ENCODE data around the gene PRDM16.
"Not testable (repeated sequence)": the region's sequence is repeated elsewhere in the genome, so short reads cannot be mapped to it uniquely, and the experiment has no call there.

Gene PRDM16

DNA sequence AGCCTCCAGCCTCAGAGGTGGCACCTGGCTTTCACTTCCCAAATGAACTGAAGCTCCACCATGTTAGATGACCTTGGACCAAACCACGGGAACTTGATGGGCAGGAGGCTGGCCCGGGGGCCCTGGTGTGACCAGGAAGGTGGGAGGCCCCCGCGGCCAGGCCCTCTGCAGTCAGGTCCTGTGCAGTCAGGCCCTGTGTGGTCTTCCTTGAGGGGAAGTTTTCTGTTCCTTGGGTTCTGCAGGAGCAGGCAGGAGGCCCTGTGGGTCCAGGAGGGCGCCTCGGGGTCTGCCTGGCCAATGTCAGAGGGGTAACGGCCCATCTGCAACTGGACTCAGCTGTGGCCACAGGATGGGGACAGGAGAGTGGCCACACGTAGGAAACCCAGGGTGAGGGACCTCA is 13.0 kb downstream of the PRDM16 start:
- no peak for DNase-seq (ENCODE audit: low read depth in 2 of 2)

DNA sequence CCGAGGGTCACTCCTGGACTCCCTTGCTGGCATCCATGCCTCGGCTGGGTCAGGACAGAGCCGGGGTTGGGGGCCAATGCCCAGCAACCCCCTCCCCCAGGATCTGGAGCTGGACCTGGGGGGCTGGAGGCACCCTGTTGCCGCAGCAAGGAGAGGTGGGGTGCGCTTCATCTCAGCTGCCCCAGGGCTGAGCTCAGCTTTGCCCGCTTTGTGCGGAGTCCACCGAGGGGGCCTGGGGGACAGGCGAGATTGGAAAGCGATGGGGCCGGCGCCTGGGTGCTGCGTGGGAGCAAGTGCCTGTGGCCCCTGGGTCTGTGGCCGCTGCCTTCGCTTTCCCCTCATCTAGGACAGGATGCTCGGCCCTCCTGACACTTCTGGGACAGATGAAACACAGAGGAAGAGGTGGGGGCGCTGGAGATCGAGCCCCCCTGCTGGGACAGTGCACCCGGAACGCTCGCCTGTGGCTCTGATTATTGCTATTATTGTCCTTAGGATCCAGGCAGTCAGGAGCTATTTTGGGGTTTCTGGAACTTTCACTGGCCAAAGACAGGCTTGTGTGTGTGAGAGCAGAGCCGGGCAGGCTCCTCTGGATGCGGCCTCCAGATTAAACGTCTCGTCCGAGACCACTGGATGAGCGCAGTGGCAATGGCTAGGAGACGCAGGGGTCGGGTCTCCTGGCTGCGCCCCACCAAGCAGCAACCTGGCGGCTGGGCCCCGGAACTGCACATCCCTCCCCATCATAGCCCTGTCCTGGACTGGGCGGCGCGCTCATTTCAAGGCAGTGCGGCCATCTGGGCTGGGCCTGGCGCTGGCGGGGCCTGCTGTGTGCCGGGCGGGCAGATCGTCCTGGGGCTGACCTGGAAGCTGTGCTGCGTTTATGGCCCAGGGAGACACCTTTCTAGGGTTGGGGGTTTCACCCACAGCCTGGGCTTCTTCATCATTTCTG is 13.8 kb downstream of the PRDM16 start:
- DNase-seq (ENCODE audit: low read depth in 2 of 2) = no peak

DNA sequence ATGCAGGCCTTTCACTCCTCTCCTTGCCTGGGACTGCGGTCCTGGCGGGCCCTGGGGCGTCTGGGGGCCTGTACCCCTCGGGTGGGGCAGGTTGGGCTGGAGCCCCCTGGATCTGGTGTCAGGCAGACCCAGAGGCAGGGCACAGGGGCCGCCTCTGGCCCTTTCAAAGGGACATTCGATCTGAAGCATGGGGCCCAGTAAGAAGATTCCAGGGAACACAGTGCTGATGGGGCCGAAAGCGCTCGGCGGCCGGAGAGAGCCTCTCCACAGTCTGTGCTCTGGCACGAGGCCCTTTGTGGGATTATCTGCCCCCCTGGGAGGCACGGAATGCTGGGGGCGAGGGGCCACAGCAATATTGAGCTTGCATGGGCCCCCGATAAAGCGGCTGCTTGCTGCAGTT is 15.2 kb downstream of the PRDM16 start:
- no peak for DNase-seq (ENCODE audit: low read depth in 2 of 2)

DNA sequence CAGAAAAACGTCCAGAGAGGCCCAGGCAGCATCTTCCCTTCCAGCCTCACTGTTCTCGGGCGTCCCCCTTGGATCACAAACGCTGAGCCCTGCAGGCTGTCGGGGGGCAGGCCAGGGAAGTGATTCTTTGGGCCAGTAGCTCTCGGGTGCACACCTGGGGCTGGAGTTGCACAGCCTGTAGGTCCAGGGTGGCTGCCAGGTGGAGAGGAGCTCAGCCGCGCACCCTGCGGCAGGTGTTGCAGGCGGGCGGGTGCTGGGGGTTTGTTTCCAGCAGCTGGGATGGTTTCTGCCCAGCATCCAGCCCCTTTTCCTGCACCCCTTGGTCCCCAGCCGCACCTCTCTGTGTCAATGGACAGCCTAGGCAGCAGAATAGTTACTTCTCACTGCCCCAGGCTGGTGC is 15.7 kb downstream of the PRDM16 start:
- DNase-seq (ENCODE audit: low read depth in 2 of 2) = no peak

DNA sequence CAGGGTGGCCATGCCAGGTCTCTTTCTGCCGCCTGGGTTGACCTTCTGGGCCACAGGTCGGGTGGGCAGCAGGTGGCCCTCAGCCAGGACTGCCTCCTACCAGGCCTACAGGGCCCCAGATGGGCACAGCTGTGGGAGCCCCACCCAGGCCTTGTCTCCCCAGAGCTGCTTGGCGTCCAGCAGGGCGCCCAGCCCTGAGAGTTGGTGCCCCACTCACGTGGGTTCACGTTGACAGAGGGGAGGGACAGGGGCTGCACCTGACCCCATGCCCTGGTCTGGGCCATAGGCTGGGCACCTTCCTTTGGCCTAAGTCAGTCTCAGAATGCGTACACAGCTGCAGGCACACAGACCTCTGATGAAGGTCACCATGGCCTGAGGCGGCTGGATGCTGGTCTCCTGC is 16.7 kb downstream of the PRDM16 start:
- DNase-seq (ENCODE audit: low read depth in 2 of 2) = no peak

DNA sequence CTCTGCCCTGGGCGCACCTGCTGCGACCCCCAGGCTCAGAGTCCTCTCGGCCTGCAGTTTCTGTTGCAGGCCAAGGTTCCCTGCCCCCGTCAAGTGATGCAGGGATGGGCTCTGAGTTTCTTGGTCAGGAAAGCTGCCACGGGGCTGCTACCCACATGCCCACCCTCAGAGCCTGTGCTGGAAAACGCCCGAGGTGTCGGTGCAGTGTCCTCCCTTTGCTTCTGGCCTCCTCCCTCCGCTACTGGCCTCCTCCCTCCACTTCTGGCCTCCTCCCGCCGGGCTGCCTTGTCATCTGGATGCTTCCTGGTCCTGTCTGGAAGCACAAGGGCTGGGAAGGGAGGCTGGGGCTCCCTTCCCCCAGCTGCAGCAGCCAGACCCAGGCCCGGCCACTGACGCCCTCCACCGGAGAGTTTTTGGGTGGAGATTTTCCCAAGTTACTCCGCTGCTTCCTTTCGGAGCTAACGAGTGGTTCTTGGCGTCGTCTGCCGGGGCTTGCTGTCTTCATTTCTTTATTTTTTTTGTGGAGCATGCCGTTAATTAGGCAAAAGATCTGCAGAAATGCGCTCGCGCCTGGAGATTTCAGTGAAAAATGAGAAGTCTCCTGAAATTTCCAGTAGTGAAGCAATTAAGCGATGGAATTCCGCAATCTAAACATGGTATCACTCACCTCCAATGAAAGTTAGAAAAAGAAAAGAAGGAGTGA is 17.4 kb downstream of the PRDM16 start:
- no peak for DNase-seq (ENCODE audit: low read depth in 2 of 2)

DNA sequence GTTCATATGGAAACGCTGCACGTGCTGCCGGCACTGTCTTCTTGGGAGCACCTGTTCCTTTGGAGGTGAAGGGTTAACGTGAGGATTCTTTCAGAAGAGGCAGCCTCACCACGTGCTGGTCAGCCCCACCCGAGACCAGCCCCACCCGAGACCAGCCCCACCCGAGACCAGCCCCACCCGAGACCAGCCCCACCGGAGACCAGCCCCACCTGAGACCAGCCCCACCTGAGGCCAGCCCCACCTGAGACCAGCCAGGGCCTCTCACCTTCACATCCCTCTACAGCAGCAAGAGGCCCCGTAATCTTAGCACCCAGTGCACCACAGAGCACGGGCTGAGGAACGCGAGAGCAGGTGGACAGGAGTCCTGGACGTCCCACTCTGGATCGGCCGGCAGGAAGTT is 18.0 kb downstream of the PRDM16 start:
- no peak for DNase-seq (ENCODE audit: low read depth in 2 of 2)

DNA sequence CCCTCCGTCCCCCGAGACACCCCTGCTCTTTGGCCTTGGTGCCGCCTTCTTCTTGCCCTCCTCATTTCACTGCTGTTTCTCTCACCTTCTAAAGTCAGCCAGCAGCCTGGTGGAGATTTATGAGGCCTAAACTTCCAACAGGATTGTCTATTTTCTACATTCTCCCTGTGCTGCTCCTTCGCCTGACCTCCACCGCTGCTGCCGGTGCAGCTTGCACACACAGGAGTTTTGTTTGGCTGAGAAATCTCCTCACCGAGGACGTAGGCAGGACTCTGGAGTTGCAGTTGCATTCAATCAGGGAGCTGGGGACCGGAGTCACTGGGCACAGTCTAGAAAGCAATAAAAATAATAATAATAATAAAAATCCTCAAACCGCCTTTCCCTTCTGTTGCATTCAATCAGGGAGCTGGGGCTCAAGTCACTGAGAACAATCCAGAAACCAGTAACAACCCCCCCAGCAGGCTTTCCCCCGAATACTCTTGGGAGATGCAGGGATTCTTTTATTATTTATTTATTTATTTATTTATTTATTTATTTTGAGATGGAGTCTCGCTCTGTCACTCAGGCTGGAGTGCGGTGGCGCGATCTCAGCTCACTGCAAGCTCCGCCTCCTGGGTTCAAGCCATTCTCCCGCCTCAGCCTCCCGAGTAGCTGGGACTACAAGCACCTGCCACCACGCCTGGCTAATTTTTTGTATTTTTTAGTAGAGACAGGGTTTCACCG is 19.1 kb downstream of the PRDM16 start:
- DNase-seq (ENCODE audit: low read depth in 2 of 2) = not testable (repeated sequence)

DNA sequence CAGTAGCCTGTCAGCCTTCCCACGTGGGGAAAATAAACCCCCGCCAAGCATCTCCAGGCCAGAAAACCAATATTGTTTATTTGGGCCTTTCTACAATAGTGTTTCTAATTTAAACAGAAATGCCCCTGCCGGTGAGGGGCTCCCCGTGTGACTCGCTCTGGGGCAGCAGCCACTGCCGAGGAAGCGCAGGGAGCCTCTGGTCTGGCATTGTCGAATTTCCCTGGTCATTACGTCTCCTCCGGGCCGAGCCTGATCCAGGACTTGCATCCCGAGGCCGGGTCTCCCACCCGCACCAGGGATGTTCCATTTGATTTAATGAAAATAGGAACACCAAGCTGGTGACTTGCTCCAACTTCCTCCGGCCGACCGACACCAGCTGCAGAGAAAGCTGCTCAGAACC is 20.5 kb downstream of the PRDM16 start:
- DNase-seq (ENCODE audit: low read depth in 2 of 2) = no peak

DNA sequence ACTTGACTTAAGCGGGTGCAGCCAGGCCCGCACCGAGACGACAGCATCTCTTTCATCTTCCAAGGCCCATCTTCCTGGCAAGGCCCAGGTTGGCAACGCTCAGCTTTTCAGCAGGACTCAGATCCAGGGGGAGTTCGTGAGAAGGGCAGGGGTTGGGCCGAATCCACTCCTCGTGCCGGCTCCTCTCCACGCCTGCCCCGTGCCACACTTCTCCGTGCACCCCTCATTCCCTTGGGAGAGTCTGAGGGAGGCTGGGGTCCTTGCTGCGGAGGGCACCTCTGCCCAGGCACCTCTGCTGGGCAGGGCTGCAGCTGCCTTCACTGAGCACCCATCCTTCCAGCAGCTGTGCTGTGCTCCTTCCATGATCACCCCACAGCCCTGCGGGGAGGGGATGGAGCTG is 22.3 kb downstream of the PRDM16 start:
- no peak for DNase-seq (ENCODE audit: low read depth in 2 of 2)

DNA sequence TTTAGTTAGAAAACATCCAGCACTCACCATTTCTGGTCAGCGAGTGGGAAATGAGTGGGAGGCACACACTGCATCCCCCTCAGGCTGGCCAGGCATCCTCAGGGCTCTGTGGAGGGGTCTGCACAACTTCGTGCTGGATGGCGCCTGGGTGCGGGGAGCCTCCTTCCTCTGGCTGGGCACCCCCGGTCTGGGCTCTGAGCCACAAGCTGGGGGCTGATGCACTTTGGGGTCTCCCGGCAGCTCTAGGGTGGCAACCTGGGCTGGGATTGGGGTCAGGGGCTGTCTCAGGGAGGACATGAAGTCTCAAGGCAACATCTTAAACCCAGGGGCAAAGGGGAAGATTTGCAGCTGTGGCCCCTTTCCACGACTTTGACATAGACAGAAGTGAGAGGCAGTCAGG is 23.5 kb downstream of the PRDM16 start:
- no peak for DNase-seq (ENCODE audit: low read depth in 2 of 2)

DNA sequence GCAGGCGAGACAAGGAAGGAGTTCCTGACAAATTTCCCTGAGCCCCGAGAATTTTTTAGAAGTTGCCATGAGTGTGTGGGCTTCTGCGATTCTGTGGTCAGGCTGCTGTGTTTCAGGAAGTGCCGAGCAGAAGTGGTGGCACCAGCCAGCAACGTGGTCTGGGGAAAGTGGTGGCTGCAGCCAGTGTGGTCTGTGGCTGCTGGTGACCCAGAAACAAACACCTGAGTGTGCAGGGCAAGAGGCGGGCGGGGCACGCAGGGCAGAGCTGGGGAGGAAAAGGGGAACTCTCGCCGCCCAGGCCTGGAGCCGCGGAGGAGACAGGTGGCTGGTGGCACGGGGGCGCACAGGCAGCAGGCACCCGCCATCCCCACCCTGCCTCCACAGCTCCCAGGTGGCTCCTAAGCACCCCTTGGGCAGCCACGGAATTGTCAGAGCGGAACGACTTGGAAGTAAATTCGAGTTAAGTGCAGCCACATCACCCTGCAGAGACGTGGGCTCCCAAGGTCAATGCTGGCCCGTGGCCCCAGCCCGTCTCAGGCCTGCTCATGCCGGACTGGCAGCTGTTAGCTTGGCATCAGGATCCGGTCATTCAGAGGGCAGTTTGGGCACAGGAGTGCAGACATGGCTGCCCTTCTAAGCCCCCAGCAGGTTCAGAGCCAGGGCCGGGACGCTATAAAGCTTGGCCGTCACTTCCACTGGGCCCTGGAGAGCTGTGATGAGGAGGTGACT is 25.1 kb downstream of the PRDM16 start:
- DNase-seq (ENCODE audit: low read depth in 2 of 2) = no peak

DNA sequence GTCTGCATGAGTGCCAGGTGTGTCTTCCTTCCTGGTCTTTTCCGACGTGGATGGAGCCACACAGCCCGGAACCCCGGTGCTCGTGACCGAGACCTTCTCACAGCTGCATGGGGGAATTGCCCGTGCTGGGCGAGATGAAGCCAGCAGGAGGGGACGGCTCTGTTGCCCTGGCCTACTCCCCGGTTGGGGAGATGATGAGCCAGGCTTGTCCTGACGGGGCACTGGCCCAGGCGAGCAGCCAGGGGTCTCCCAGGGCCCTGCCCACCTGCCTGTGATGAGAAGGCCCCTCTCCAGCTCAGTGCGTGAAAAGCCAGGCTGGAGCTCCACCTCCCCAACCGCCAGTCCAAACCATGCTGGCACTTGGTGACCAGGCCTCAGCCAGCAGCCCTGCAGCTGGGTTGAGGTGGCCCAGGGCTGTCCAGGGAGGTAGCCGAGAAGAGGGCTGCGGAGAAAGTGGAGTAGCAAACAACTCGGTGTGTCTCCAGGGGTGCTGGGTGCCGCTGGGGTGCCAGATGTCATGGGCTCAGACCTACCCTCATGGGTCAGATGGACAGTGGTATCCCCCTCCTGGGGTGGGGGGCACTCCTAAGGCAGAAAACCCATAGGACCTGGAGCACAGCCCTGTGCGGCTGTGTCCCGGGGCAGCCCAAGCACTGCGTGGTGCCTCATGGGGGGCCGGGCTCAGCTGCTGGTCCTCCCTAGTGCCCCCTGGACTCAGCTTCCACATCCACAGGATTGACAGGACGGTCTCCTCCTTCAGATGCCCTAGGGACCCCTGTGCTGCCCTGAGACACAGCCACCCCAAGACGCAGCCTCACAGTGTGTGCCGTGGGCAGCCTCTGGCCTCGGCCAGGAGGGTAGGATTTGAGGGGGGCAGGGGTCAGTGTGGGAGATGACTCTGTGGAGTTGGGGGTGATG is 26.1 kb downstream of the PRDM16 start:
- no peak for DNase-seq (ENCODE audit: low read depth in 2 of 2)

DNA sequence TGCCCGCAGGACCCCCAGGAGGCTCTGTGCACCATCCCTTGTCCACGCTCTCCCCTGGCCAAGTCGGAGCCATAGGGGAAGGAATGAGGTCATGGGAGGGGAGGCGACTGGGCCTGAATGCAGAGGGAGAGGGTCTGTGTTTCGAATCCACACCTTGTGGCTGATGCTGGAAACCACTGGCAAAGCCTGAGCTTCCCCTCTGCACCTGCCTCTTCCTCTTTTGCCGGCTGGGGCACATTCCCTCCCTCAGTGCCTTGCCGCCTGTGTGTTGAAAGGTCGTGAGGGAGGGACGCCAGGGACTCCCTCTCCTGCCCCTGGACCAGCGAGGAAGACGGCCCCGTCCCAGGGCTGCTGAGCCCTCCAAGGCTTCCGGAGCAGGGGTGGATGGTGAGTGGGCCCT is 27.3 kb downstream of the PRDM16 start:
- no peak for DNase-seq (ENCODE audit: low read depth in 2 of 2)

DNA sequence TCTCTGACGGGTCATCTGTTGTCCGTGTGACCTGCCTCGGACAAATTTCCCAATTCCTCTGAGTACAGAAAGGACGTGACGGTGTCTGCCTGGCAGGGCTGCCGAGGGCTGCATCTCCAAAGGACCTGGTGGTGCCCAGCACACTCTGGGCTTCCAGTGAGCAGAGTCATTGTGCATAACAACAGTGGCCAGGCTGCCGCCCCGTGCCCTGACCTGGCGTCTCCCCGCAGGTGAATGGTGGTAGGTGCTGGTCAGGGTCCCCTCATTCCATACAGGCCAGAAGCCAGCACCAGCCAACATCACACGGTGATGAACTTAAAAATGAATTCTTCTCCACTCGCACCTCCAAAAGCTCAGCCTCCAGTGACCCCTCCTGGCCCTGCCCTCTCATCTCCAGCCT is 28.2 kb downstream of the PRDM16 start:
- DNase-seq (ENCODE audit: low read depth in 2 of 2) = no peak

DNA sequence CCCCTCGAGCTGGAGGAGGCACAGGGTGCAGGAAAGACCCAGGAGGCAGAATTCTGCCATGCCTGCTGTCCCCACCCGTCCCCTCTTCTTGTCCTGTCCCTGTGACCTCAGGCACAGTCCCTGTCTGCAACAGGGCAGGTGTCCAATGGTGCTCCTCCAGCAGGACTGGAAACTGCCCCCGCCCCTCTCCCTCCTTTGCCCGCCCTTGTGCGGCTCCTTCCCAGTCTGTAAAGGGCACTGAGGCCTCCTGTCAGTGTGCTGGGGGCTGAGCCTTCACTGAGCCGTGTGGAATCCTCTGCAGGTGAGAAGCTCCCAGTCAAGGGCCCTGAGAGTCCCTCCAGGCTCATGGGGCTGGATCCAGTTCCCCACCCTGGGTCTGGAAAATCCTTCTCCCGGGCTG is 28.9 kb downstream of the PRDM16 start:
- no peak for DNase-seq (ENCODE audit: low read depth in 2 of 2)

DNA sequence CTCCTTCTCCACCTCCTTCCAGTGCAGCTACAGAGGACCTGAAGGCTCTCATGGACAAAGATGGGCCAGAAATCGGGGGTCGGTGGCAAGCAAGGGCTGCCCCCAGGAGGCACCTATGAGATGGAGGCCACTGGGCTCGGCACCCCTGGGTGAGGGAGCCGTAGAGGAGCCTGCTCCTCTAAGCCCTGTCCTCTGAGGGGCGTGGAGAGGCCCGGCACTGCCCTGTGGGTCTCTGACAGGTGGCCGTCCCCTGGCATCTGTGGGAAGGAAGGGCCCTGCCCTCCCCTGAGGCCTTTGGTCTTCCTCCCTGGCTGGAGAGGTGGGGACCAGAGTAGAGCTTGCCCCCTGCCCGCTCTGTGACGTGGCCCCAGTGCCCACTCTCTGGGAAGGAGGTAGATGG is 30.9 kb downstream of the PRDM16 start:
- DNase-seq (ENCODE audit: low read depth in 2 of 2) = no peak

DNA sequence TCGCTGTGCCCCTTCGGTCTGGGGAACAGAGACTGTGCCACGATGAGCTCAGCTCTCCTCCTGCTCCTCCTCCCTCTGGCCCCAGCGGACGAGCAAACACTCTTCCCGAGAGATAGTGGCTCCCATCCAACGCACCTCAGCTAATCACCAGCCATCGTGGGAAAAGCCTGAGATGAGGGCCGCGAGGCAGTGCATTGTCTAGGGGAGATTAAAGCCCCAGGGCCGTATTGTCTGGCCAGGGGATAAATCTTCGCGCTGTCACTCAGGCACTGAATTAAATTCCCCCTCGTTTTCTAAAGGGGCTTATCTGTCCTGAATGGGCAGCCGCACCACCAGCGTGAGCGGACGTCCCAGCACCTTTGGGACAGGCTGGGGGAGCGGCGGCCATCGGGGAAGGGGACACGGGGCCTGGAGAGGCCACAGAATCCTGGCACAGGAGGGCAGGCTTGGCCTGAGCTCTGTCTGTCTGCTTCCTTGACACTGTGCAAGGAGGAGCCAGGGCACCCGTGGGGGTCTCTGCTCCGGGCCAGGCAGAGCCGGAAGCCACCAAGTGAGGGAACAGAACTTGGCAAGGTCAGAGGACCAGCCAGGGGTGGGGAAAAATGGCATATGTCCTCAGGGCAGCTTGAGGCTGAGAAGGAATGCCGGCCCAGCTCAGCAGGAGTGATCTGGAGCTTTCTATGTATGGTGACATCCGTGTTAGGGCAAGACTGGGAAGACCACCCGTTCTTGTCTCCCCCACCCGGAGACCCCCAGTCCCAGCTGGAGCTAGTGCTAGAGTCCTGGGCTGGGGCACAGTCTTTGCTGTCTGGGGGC is 32.3 kb downstream of the PRDM16 start:
- DNase-seq (ENCODE audit: low read depth in 2 of 2) = no peak

DNA sequence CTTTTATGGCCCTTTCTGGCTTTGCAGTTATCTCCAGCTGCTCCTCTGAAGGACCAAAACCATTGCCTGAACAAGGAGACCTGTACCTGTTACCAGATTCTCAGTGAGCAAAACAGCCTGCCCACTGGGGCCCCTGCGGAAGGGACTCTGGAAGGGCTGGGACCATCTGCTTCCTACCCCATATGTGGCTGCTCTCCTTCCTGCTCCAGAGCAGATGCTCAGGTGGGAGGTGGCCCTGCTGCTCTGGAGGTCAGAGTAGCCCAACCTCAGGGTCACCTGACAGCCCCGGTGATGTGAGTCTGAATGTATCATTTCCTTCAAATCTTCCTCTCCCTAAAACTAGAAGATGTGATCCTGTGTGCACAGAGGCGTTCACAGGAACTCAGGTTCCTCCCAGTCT is 33.6 kb downstream of the PRDM16 start:
- DNase-seq (ENCODE audit: low read depth in 2 of 2) = no peak

Data from activated CD4-positive, alpha-beta T cell treated with anti-CD3 and anti-CD28 coated beads for 24 hours (primary cell).